ENCODE measurements around the gene COL4A2. TPM values are rescaled to one million over a fixed set of nuclear protein-coding genes. Genes with fewer than 3 reads are reported as not detected.

Gene COL4A2
- total and polyA plus RNA-seq, 11 donors: 92.4 to 377 (median 166) TPM

- H3K4me1 ChIP-seq: peaks cover 0 to 15% (median 1%) of the 10 kb centered on the region in 12 donors
- intact Hi-C loops (cut with DNase I): loop anchor here in 7 of 10 donors (1.0 to 10.0 kb wide), 7 partner anchors 105 to 361 kb away; partner anchors contain the start of gene RAB20 (in 3 of the 7)
- DNase-seq (peak; percentile 69 to 86 (median 82)), ATAC-seq (peak; percentile 62 to 89 (median 84))
- no peaks in the 10 kb centered on the region for H3K9me3 ChIP-seq
- H3K27me3 ChIP-seq: no peaks in the 10 kb centered on the region
- peak overlapping the region in 2 of 12 donors; percentile 17 to 33 for H3K27ac ChIP-seq
- TF ChIP-seq POLR2A (IDR thresholded peaks at IDR 0.05): no peak
- TF ChIP-seq, protein P1, sequence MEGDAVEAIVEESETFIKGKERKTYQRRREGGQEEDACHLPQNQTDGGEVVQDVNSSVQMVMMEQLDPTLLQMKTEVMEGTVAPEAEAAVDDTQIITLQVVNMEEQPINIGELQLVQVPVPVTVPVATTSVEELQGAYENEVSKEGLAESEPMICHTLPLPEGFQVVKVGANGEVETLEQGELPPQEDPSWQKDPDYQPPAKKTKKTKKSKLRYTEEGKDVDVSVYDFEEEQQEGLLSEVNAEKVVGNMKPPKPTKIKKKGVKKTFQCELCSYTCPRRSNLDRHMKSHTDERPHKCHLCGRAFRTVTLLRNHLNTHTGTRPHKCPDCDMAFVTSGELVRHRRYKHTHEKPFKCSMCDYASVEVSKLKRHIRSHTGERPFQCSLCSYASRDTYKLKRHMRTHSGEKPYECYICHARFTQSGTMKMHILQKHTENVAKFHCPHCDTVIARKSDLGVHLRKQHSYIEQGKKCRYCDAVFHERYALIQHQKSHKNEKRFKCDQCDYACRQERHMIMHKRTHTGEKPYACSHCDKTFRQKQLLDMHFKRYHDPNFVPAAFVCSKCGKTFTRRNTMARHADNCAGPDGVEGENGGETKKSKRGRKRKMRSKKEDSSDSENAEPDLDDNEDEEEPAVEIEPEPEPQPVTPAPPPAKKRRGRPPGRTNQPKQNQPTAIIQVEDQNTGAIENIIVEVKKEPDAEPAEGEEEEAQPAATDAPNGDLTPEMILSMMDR (IDR thresholded peaks at IDR 0.05): peak; percentile 56 to 89 (median 75)
- no peak overlapping the region for H3K4me3 ChIP-seq
- H3K36me3 ChIP-seq: peaks cover 0 to 89% (median 66%) of the 10 kb centered on the region in 9 donors
- 12 to 23% (median 15%) methylated on average over 10 of the region's 10 CpGs for WGBS, 4 donors
These were observed 148.9 kb downstream of the COL4A2 start for GRCh38 chr13:110455941-110456340.

DNA sequence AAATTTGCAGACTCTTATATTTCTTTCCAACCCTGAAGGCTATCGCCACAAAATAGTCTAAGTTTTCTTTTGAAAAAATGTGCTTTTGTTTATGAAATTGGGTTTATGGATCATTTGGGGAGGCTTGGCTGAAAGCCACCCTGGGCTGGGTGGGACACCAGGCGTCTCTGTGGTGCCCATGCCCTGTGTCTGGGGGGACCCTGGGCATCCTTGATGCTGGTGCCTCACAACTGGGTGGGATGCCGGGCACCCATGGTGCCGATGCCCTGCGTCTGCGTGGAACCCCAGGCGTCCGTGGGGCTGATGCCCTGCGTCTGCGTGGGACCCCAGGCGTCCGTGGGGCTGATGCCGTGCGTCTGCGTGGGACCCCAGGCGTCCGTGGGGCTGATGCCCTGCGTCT is 149.5 kb downstream of the COL4A2 start:
- H3K9me3 ChIP-seq: no peaks in the 10 kb centered on the region
- DNase-seq: no peak
- TF ChIP-seq POLR2A (IDR thresholded peaks at IDR 0.05): no peak
- TF ChIP-seq, protein P1 (IDR thresholded peaks at IDR 0.05): no peak
- peaks cover 0 to 89% (median 66%) of the 10 kb centered on the region in 9 donors for H3K36me3 ChIP-seq
- intact Hi-C loops (cut with DNase I): loop anchor here in 7 of 10 donors (1.0 to 10.0 kb wide), 7 partner anchors 105 to 361 kb away; partner anchors contain the start of gene RAB20 (in 3 of the 7)
- no peak overlapping the region for H3K4me3 ChIP-seq
- H3K27ac ChIP-seq: peak overlapping the region in 1 of 12 donors; percentile 17
- no peak for ATAC-seq
- H3K4me1 ChIP-seq: peaks cover 0 to 15% (median 1%) of the 10 kb centered on the region in 12 donors
- no peaks in the 10 kb centered on the region for H3K27me3 ChIP-seq
- WGBS, 4 donors: 85 to 98% (median 92%) methylated on average over 4 to 18 of the region's 18 CpGs

- intact Hi-C loops (cut with DNase I): loop anchor here in 7 of 10 donors (5.0 to 10.0 kb wide), 5 partner anchors 105 to 360 kb away; partner anchors contain the start of gene RAB20 (in 2 of the 7)
- no peak overlapping the region for H3K27ac ChIP-seq
- peaks cover 0 to 89% (median 72%) of the 10 kb centered on the region in 9 donors for H3K36me3 ChIP-seq
- no peaks in the 10 kb centered on the region for H3K9me3 ChIP-seq
- TF ChIP-seq, protein P1 (IDR thresholded peaks at IDR 0.05): no peak
- no peak for TF ChIP-seq POLR2A (IDR thresholded peaks at IDR 0.05)
- ATAC-seq: no peak
- H3K4me1 ChIP-seq: peaks cover 0 to 15% (median 1%) of the 10 kb centered on the region in 12 donors
- WGBS, 4 donors: 89 to 95% (median 94%) methylated on average over 3 to 10 of the region's 10 CpGs
- no peak overlapping the region for H3K4me3 ChIP-seq
- DNase-seq: no peak
- H3K27me3 ChIP-seq: no peaks in the 10 kb centered on the region
These were observed 150.3 kb downstream of the COL4A2 start for GRCh38 chr13:110457361-110457760.

GRCh38 chr13:110458017-110458416 is 150.9 kb downstream of the COL4A2 start:
- Histone ChIP-seq H3K27me3 (no peaks in the 10 kb centered on the region), H3K4me1 (peaks cover 0 to 15% (median 1%) of the 10 kb centered on the region in 12 donors), H3K36me3 (peaks cover 0 to 89% (median 72%) of the 10 kb centered on the region in 9 donors), H3K9me3 (no peaks in the 10 kb centered on the region), H3K4me3 (no peak overlapping the region), H3K27ac (no peak overlapping the region)
- TF ChIP-seq, protein P1 (IDR thresholded peaks at IDR 0.05): no peak
- TF ChIP-seq POLR2A (IDR thresholded peaks at IDR 0.05): no peak
- intact Hi-C loops (cut with DNase I): loop anchor here in 7 of 10 donors (5.0 to 10.0 kb wide), 5 partner anchors 104 to 359 kb away; partner anchors contain the start of gene RAB20 (in 2 of the 7)
- WGBS, 4 donors: 83 to 92% (median 84%) methylated on average over 8 of the region's 8 CpGs
- ATAC-seq: peak in 1 of 4 donors; percentile 2
- no peak for DNase-seq
